Putamen (tissue), 1 donor: ENCODE results near the gene ALDH8A1.
"Not testable (repeated sequence)": the region's sequence is repeated elsewhere in the genome, so short reads cannot be mapped to it uniquely, and the experiment has no call there.

Experiments
- DNase-seq: peaks from one replicate; pipeline ENCODE4 v3.0.0-alpha.2; 2016; ENCODE audit warnings: low spot score

ALDH8A1 gene

DNA sequence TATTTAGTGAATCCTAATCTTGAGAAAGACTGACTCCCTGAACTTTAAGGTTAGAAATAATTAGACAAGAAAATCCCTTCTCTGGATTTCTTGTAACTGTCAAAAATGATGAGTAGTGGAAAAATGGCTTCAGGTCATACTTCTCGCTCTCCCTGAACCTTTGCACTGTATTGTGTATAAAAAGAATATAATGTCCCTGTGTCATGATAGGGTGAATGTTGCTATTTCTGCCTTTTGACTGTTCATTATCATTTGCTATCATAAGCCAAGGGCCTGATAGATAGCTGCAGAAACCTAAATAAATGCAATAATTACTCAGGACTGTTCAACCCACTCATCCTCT, 39.3 kb downstream of the ALDH8A1 start:
- no peak for DNase-seq

DNA sequence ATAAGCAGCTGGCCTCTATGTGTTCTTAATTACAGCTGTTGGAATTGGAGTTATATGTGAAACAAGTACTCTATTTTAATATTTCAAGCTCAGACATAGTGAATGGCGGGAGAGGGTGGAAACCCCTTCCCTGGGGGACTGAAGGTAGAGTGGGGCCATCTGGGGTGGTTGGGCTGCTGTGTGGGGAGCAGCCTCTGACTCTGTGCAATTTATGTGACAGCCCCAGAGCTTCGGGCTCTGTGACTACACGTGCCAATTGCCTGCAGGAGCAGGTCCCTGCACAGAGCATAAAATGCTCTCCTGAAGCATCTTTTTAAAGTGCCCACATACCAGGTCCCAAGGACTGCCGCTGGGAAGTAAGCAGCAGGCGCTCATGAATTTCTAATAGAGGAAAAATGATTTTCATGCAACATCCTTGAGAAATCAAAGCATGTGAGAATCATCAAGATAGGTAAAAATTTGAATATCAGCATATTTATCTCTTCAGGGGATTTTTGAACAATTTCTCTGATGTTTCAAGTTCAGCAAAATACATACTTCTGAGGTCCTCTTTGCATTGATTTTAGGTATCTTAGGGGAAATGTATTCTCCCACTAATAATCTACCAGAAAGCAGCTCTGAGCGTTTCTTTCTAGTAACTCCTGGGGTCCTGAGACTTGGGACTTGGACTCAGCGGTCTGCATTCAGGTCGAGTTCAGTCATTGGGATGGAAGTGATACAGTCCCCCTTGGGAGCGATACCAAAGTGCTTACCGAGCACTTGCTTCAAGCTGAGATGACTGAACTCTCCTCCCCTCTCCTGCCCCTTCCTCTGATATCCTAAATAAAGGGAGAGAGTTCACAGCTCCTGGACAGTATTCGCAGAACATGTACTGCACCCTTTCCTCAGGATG, 40.0 kb downstream of the ALDH8A1 start:
- DNase-seq: no peak

DNA sequence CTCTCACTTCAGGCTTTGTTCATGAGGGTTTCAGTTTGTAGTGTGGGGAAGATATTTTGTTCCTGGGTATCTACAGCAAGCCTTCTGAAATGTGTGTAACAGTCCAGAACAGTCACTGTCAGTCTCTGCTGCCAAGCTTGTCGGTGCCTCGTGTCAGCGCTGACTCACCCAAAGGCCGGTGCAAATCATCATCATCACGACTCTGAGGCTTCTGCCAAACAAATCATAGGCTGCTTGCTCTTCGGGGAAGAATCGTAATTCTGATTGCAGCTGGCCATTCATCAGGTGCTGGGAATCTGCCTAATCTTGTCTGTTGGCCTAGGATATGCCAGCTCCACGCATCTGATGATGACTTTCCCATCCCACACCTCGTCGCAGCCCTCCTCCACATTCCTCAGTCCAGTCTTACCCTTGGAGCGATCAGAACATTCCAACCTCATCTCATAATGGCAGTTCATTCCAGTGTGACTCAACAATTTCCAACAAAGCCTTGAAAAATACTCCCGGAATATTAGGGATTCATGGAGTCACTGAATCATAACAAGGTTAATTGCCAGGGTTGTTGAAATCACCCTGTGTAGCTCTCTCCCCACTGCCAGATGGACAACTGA, 40.9 kb downstream of the ALDH8A1 start:
- DNase-seq: peak; percentile 18

DNA sequence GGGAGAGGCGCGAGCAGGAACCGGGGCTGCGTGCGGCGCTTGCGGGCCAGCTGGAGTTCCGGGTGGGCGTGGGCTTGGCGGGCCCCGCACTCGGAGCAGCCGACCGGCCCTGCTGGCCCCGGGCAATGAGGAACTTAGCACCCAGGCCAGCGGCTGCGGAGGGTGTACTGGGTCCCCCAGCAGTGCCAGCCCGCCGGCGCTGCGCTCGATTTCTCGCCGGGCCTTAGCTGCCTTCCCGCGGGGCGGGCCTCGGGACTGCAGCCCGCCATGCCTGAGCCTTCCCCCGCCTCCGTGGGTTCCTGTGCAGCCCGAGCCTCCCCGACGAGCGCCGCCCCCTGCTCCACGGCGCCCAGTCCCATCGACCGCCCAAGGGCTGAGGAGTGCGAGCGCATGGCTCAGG, 45.2 kb downstream of the ALDH8A1 start:
- DNase-seq: not testable (repeated sequence)

DNA sequence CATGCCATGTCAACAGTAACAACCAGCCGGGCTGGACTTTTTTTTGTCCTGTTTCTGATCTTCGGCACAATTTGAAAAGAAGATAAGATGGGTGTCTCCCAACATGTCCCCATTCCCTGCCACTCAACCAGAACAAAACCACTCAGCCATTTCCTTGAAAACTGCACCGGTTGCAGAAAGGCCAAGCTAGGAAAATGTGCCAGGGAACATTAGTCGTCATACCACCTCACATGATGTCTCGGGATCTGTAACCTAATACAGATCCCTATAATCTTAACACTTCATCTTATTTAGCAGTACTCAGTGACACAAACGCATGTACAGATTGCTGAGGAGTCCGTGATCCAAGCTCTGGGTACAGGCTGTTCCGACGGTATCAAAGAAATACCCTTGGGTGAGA, 46.5 kb downstream of the ALDH8A1 start:
- no peak for DNase-seq

DNA sequence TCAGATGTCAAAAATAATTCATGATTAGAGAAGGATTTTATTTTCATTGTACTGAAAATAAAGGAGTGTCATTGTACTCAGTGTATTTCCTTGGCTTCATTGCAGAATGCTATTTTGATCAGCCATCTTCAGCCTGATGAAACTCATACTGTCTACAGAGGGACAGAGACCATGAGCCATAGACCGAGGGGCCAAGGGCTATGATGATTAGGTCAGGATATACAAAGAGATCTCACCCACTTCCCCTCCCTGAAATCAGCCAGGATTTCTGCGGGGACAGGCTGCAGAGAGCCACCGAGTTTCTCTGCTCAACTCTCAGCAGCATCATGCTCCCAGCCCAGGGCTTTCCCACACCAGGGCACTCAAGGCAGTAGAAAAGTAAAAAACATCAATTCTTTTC, 47.0 kb downstream of the ALDH8A1 start:
- DNase-seq: no peak

DNA sequence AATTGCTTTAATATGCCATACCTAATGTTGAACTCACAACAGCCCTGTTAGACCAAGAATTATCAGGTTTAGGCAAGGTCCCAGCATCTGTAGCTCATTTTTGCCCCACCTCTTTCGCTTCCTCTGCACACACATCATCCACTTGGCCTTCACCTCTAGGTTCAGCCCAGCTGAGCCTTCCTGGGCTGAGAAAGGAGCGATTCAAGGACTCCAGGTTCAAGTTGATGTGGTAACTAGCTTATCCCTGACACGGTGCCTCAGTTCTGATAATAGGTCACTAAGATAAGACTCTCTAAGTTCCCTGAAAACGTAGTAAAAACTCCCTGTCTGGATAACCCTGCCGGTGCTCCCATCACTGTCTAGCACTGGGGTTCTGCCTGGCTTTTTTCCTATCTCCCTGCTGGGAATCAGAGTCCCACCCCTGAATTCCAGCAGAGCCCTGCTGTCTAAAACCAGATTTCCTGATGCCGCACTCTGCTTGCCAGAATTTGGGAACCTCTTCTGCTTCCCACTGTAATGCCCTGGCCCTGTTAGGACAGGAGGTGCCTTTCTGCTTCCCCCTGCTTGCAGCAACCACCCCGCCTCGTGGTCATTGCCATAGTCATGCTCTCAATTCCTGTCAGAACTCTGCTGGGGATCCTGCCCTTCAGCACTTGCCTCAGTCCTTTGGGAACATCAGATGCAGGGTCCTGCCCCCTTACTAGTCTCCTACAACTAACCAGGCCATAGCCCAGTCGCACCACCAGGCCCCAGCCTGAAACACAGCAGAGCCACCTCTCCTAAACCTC, 47.6 kb downstream of the ALDH8A1 start:
- no peak for DNase-seq

DNA sequence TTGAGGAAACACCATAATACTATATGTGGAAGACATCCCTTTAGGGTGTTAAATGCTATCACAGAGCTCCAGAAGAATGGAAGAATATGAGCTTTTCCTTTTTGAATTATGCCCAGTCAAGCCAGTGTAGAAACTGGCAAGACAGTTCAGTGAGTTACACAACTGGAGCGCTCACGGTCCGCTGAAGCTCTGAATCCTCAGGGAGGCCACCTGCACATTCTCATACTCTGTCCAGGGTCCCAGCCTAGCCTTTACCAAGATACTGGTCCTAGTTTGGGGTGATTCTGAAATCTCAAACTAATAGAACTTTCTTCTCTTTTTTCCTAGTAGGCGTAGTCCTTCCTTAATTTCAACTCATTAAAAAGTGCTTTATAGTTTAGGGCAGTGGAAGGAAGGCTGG, 51.3 kb downstream of the ALDH8A1 start:
- DNase-seq: no peak

DNA sequence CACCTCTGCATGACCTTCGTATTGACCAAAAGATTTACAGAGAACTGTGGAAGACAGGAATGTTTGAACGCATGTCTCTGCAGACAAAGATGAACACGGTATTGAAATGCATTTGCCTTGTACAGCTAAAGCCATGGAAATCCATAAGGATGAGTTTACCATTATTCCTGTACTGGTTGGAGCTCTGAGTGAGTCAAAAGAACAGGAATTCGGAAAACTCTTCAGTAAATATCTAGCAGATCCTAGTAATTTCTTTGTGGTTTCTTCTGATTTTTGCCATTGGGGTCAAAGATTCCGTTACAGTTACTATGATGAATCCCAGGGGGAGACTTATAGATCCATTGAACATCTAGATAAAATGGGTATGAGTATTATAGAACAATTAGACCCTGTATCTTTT, 51.7 kb downstream of the ALDH8A1 start:
- not testable (repeated sequence) for DNase-seq

DNA sequence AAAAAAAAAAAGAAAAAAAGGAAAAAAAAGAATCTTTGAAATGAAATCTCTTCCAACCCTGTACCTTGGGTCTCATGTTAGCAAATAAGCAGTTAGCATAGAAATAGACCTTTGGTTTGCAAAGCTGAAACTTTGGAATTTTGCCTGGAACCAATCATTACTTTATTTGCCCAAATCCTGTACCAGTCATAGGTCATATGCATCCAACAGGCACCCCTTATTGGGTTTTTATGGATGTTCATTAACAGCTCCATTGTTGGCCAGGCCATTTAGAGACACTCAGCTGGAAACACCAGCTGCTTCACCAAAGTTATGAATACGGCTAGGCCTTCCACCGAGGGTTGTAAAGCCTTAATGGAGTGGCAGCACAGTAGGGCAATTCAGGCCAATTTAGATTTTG, 53.0 kb downstream of the ALDH8A1 start:
- no peak for DNase-seq

DNA sequence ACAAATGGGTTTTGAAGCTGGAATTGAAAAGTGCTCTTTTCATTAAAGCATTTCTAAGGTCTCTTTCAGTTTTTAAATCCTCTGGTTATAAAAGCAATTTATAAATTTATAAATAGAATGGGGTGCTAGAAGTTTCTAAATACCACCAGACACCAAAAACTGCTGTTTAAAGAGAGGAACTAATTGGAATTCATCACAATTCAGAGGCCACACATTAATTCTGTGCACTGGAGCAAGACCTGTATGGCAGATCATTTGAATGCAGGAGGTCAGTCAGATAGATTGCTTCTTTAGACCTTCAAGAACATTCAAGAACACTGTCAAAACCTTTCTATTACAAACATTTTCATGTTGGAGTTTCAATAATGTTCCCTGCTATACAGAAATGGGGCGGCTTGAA, 55.1 kb downstream of the ALDH8A1 start:
- no peak for DNase-seq

DNA sequence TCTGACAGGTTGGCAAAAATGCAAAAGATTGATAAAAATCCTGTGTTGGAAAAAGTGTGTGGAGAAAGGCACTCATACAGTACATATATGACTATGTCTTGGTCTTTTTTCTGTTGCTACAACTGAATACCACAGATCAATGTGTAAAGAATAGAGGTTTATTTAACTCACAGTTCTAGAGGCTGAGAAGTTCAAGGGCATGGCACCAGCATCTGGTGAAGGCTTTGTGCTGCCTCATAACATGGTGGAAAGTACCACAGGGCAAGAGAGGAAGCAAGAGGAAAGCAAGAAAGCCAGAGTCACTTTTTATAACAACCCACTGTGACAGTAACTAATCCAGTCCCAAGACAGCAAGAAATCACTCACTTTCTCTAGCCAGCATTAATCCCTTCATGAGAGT, 57.5 kb downstream of the ALDH8A1 start:
- DNase-seq: no peak

DNA sequence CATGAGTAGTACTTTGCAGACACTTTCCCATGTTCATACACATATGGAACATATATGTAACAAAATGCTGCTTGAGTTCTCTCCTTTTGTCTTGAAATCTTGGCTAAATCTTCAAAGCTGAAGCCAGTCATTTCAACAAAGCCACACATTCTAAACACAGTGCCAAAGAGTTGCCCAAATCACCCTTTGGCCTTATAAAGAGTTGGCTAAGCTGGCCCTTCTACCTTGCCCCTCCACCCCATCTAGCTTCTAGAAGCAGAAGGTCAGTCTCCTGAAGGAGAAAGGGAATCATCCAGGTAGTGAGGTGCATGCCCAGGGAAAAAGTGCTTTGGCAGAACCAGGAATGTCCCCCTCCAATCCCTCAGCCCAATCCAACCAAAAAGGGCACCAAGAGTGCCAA, 58.3 kb downstream of the ALDH8A1 start:
- no peak for DNase-seq

DNA sequence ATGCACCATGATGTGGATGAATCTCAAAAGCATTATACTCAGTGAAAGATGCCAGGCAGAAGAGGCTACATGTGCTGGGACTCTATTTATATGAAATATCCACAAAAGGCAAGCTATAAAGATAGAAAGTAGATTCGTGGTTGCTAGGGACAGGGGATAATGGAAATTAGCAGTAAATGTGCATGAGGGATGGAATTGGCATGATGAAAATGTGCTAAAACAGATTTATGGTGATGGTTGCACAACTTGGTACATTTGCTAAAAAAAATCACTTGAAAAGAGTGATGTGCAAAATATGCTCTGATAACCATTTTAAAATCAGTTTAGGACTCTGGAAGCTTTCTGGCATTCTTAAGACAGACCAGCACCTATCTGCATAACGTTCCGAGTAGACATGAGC, 61.6 kb downstream of the ALDH8A1 start:
- DNase-seq: no peak

DNA sequence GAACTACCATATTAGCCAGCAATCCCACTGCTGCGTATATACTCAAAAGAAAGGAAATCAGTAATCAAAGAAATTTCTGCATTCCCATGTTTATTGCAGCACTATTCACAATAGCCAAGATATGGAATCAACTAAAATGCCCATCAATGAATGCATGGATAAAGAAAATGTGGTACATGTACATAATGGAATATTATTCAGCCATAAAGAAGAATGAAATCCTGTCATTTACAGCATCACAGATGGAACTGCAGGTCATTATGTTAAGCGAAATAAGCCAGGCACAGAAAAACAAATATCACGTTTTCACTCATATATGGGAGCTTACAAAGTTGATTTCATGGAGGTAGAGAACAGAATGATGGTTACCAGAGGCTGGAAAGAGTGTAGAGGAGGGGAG, 65.1 kb downstream of the ALDH8A1 start:
- no peak for DNase-seq

DNA sequence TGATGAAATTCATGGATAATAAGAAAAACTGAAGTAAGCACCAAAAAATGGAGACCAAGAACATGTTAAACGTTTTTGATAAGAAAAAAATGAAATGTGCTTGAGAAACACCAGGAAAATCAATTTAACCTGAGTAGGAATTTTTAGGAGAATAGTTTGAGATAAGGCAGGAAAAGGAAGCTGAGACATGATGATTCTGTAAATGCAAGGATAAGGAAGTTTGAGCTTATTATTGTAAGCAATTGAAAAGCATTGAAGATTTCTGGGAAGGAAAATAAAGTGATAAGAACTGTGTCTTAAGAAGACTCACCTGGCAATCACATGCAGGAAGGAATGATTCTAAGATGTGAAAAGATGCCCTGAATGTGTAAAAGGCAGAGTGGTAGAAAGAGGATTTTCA, 66.6 kb downstream of the ALDH8A1 start:
- no peak for DNase-seq

DNA sequence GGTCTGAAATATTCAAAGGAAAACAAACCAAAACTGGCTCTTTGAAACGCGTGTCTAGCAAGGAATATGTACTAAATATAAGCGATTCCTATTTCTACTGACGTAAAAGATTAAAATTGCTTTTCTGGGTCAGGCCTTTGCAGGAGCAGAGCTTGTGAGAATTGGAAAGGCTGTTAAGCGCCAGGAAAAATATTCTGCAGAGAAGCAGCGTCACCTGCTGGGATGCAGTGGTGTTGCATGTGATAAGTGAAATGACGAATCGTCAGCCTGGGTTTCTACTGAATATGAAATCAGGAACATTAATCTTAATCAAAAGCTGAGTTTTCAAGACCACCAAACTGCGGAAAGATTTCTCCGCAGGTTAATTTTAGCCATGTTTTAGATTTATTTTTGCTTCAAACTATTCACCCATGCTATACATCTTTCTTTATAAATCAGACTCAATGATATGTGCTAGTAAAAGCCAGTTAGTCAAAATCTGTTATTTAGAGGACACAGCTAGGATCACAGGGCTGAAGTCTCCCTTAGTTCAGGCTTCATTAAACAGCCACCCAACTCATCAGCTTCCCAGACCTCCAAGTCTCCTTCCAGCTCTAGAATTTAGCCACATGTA, 67.4 kb downstream of the ALDH8A1 start:
- DNase-seq: peak; percentile 65

DNA sequence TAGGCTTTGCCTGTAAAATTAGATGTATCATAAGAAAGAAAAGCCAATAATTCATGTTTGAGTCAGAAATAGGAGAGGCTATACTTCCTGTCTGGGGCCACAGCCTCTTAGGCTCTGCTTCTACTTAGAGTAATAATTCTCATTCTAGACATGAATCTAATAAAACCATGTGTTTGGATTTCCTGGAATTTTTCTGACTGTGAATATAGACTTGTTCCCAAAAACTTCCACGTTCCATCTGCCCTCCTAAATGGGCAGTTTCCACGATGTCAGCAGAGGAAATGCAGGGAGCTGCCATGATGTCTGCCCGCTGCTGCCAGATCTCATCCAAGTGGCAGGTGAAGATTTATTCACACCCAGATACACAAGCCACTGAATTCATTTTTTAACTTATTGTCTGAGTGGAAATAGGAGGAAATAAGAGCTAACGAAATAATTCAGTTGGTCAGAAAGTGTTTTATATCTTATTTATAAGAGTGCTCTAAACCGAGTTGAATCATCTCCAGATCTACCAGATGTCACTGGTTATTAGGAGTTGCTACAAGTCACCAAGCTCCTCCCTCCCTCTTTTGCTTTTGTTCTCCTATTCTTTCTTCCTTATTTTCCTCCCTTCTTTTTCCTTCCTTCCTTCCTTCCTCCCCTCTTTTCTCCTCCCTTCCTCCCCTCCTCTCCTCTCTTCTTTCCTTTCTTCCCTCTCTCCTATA, 69.3 kb downstream of the ALDH8A1 start:
- DNase-seq: no peak

DNA sequence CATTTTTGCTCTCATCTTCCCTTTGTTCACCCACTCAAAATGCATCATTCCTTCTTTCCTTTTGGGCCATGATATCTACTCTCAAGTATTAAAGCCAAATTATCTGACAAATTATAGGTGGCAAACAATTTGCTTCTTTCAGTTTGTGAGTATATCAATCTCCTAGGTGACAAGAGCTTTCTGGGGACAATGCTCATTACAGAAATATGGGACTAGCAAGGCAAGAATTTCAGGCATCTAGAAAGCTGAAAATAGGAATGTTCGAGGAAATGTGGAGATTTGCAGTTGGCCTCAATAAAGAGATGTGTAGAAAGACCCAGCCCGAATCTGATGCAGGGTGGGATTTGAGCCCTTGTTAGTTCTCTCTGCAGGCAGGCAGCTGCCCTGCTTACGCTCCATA, 71.8 kb downstream of the ALDH8A1 start:
- no peak for DNase-seq

DNA sequence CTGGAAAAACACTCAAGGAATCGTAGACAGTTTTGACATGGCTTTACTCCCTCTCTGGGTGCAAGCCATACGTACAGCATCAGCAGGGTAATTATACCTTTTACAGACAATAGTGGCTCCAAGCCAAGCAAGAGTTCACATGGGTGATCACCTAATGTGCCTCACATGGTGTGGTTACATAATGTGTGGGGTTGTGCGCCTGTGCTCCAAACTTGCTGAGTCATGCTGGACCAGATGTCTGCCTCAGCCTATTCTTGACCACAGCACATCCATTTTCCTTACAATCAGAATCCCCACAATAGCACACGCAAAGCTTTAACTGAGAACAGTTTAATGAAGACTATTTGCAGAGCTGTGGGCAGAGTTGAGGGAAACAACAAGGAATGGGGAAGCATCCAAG, 74.5 kb downstream of the ALDH8A1 start:
- DNase-seq: no peak

DNA sequence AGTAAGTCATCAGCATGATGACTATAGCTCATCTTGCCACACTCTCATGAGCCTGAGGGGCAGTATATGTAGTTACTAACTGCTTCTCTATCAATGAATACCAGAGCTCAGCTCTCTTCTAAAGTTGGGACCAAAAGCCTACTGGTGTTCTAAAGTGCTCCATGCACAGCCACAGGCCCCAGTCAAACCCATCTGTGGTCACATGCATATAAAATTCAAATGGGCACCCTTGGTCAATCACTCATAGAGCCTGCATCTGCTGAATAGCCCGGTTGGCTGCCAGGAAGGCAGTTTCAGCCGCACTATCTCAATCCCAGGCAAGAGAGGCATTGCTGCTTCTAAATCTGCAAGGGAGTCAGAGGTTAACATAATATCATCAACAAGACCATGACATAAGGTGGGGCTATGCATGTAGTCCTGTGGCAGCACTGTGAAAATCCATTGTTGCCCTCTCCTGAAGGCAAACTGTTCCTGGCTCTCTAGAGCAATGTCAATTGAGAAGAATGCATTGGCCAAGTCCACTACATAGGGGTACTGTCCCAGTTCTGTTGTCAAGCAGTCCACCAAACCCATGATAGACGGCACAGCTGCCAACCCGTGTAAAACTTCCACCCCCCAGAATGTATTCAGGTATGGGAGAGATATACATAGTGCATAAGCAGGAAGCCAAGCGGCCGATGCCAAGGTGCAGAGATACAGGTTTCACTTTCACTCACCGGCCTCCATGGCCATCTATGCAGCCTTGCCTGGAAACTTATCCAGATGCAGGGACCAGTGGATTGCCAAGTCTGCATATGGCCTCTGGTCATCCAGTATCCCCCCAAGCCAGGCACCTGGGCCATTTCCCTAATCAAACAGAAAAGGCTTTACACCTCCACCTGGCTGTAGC, 76.2 kb downstream of the ALDH8A1 start:
- DNase-seq: no peak
